ENCODE measurements around the gene PNMA8A.

GRCh38 chr19:46452186-46452585 is 19.2 kb downstream of the PNMA8A start:
- no peak for TF ChIP-seq CTCF (conservative IDR thresholded peaks at IDR 0.05; ENCODE audit: low read length)
- no peak for TF ChIP-seq EZH2phosphoT487 (IDR thresholded peaks at IDR 0.05; ENCODE audit: borderline replicate concordance, low read depth, low read length)
